NCI-H1694 treated with DMSO at 0.1 percent for 48 hours (cell line): ENCODE measurements around the gene ESRP2.

Experiments used
- DNase-seq: peaks from one replicate; lab custom pipeline; 2025; lab: John Stamatoyannopoulos, UW

The ESRP2 gene

GRCh38 chr16:68217506-68217905 lies 18.4 kb downstream of the ESRP2 start:
- DNase-seq = no peak

- no peak for DNase-seq
These were observed 19.7 kb downstream of the ESRP2 start for GRCh38 chr16:68216240-68216639.

GRCh38 chr16:68215302-68215701 lies 20.6 kb downstream of the ESRP2 start:
- no peak for DNase-seq

- no peak for DNase-seq
These were observed 21.2 kb downstream of the ESRP2 start for GRCh38 chr16:68214726-68215125.

GRCh38 chr16:68206245-68206644 lies 29.7 kb downstream of the ESRP2 start:
- DNase-seq = no peak

- DNase-seq = peak; percentile 14
These were observed 33.8 kb downstream of the ESRP2 start for GRCh38 chr16:68202091-68202519.

GRCh38 chr16:68200088-68200783 lies 35.7 kb downstream of the ESRP2 start:
- no peak for DNase-seq

GRCh38 chr16:68197250-68197649 lies 38.7 kb downstream of the ESRP2 start:
- DNase-seq = no peak

- no peak for DNase-seq
These were observed 41.7 kb downstream of the ESRP2 start for GRCh38 chr16:68194251-68194650.

GRCh38 chr16:68190736-68191510 lies 45.0 kb downstream of the ESRP2 start:
- peak; percentile 18 for DNase-seq

GRCh38 chr16:68190081-68190480 lies 45.8 kb downstream of the ESRP2 start:
- DNase-seq = no peak

GRCh38 chr16:68188170-68188569 lies 47.8 kb downstream of the ESRP2 start:
- no peak for DNase-seq

- no peak for DNase-seq
These were observed 48.4 kb downstream of the ESRP2 start for GRCh38 chr16:68187505-68187904.

- DNase-seq = no peak
These were observed 49.0 kb downstream of the ESRP2 start for GRCh38 chr16:68186877-68187276.

- DNase-seq = no peak
These were observed 52.9 kb downstream of the ESRP2 start for GRCh38 chr16:68183046-68183445.

- DNase-seq = no peak
These were observed 56.1 kb downstream of the ESRP2 start for GRCh38 chr16:68179855-68180254.

GRCh38 chr16:68179196-68179795 lies 56.6 kb downstream of the ESRP2 start:
- no peak for DNase-seq
